Loucy (cell line): ENCODE measurements around the gene TMSB15B.
"Not testable (repeated sequence)": the region's sequence is repeated elsewhere in the genome, so short reads cannot be mapped to it uniquely, and the experiment has no call there.

Experiments used
- H2AFZ ChIP-seq: fragments of 200-600 bp; sonication (generic); 2 replicates; pipeline ENCODE4 v1.6.0; 2016; ENCODE audit warnings: antibody characterized with exemption, mild to moderate bottlenecking, low read length, moderate library complexity
- H3F3A ChIP-seq: fragments of 200-600 bp; 2 replicates; pipeline ENCODE4 v1.6.0; 2016; ENCODE audit warnings: antibody characterized with exemption, low read depth, mild to moderate bottlenecking
- H3K27me3 ChIP-seq: fragments of 200-600 bp; sonication (generic); 2 replicates; pipeline ENCODE4 v1.6.1; 2014; ENCODE audit warnings: low read length, mild to moderate bottlenecking; ENCODE audit not compliant: insufficient read depth, poor library complexity, severe bottlenecking
- H3K36me3 ChIP-seq: fragments of 200-600 bp; sonication (generic); 2 replicates; pipeline ENCODE4 v1.6.1; 2016; ENCODE audit warnings: low read length; ENCODE audit not compliant: insufficient read depth
- H3K4me1 ChIP-seq: fragments of 200-600 bp; sonication (generic); 2 replicates; pipeline ENCODE4 v1.5.1; 2014; ENCODE audit warnings: low read length, mild to moderate bottlenecking; ENCODE audit not compliant: insufficient read depth, poor library complexity, severe bottlenecking
- H3K4me2 ChIP-seq: fragments of 200-600 bp; sonication (generic); 2 replicates; pipeline ENCODE4 v1.6.0; 2014; ENCODE audit warnings: antibody characterized with exemption, low read length, low read depth, mild to moderate bottlenecking; ENCODE audit not compliant: poor library complexity, severe bottlenecking
- H3K4me3 ChIP-seq: fragments of 200-600 bp; sonication (generic); 2 replicates; pipeline ENCODE4 v1.5.1; 2014; ENCODE audit warnings: low read length, mild to moderate bottlenecking, mixed read lengths; ENCODE audit not compliant: poor library complexity, severe bottlenecking
- H3K79me2 ChIP-seq: fragments of 200-600 bp; sonication (generic); 2 replicates; pipeline ENCODE4 v1.6.1; 2014; ENCODE audit warnings: low read length; ENCODE audit not compliant: insufficient read depth
- H3K9ac ChIP-seq: fragments of 200-600 bp; sonication (generic); 2 replicates; pipeline ENCODE4 v1.6.0; 2014; ENCODE audit warnings: mild to moderate bottlenecking, low read depth, low read length, moderate library complexity; ENCODE audit not compliant: poor library complexity, severe bottlenecking
- H3K9me2 ChIP-seq: fragments of 200-600 bp; sonication (generic); replicated peaks from 2 replicates; pipeline ENCODE4 v1.6.1; 2016; ENCODE audit warnings: low read depth, low read length, mixed read lengths
- H3K9me3 ChIP-seq: fragments of 200-600 bp; sonication (generic); 2 replicates; pipeline ENCODE4 v1.6.1; 2014; ENCODE audit warnings: mild to moderate bottlenecking, antibody characterized with exemption, low read length, low read depth; ENCODE audit not compliant: insufficient read depth
- H4K20me1 ChIP-seq: fragments of 200-600 bp; sonication (generic); 2 replicates; pipeline ENCODE4 v1.6.0; 2014; ENCODE audit warnings: antibody characterized with exemption, low read length, mild to moderate bottlenecking; ENCODE audit not compliant: insufficient read depth, poor library complexity, severe bottlenecking
- EZH2phosphoT487 ChIP-seq: fragments of 200-600 bp; IDR thresholded peaks from 2 replicates; pipeline ENCODE4 v1.6.1; 2018; ENCODE audit warnings: antibody characterized with exemption, mild to moderate bottlenecking, moderate library complexity, borderline replicate concordance
- TF ChIP-seq, protein P1 (sequence below): fragments of 200-600 bp; sonication (generic); conservative IDR thresholded peaks from 2 replicates; pipeline ENCODE4 v1.5.1; 2014; ENCODE audit warnings: mild to moderate bottlenecking, antibody characterized with exemption, low read length

Gene TMSB15B

DNA sequence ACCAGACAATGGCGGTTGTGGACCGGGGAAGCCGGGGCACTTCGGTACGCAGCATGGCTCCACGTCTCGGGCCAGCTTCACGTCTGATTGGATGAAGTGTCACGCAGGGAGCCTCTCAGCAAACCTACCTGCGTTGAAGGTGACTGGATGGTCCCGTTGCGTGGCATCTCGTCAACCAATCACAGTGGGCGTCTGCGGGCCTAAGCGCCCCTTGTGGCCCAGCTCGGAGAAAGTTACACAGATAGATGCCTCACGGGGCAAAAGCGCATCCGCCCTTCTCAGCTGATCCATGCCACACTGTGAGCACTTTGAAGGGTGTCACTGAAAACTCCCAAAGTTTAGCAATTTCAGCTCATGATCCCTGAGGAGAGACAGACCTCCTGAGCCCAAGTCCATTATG is 51.2 kb downstream of the TMSB15B start, which contains the start of gene H2BW1:
Gene H2BW1 (minus strand): TSS at position 103 of the 400 bp plus-strand sequence. CDS start 132 bp downstream, outside the sequence.
- no peaks in the 10 kb centered on the region for H4K20me1 ChIP-seq
- H3K9ac ChIP-seq = no peak within 1 kb of the TSS
- no peak within 1 kb of the TSS for H2AFZ ChIP-seq
- no peaks in the 10 kb centered on the region for H3K27me3 ChIP-seq
- no peaks in the 10 kb centered on the region for H3F3A ChIP-seq
- no peaks in the 10 kb centered on the region for H3K79me2 ChIP-seq
- H3K9me2 ChIP-seq = no peaks in the 10 kb centered on the region
- no peak within 1 kb of the TSS for H3K4me3 ChIP-seq
- no peaks in the 10 kb centered on the region for H3K9me3 ChIP-seq
- no peaks in the 10 kb centered on the region for H3K4me1 ChIP-seq
- no peak within 1 kb of the TSS for H3K4me2 ChIP-seq
- TF ChIP-seq EZH2phosphoT487 = no peak
- TF ChIP-seq, protein P1, sequence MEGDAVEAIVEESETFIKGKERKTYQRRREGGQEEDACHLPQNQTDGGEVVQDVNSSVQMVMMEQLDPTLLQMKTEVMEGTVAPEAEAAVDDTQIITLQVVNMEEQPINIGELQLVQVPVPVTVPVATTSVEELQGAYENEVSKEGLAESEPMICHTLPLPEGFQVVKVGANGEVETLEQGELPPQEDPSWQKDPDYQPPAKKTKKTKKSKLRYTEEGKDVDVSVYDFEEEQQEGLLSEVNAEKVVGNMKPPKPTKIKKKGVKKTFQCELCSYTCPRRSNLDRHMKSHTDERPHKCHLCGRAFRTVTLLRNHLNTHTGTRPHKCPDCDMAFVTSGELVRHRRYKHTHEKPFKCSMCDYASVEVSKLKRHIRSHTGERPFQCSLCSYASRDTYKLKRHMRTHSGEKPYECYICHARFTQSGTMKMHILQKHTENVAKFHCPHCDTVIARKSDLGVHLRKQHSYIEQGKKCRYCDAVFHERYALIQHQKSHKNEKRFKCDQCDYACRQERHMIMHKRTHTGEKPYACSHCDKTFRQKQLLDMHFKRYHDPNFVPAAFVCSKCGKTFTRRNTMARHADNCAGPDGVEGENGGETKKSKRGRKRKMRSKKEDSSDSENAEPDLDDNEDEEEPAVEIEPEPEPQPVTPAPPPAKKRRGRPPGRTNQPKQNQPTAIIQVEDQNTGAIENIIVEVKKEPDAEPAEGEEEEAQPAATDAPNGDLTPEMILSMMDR = no peak
- no peaks in the 10 kb centered on the region for H3K36me3 ChIP-seq

DNA sequence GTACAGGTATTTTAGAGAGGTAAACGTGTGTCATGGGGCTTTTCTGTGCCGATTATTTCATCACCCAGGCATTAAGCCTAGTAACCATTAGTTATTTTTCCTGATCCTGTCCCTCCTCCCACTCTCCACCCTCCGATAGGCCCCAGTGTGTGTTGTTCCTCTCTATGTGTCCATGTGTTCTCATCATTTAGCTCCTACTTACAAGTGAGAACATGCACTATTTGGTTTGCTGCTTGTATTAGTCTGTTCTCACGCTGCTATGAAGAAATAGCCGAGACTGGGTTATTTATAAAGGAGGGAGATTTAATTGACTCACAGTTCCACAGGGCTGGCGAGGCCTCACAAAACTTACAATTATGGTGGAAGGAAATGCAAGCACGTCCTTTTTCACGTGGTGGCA is 53.1 kb downstream of the TMSB15B start:
- not testable (repeated sequence) for H2AFZ ChIP-seq, H4K20me1 ChIP-seq, H3K9me3 ChIP-seq, H3K4me1 ChIP-seq, H3K27me3 ChIP-seq, H3K79me2 ChIP-seq, H3K36me3 ChIP-seq, H3F3A ChIP-seq, H3K4me2 ChIP-seq, H3K9ac ChIP-seq, H3K9me2 ChIP-seq, H3K4me3 ChIP-seq
